HG03135 (cell line): ENCODE results near the gene BTNL9.
"Not testable (repeated sequence)": the region's sequence is repeated elsewhere in the genome, so short reads cannot be mapped to it uniquely, and the experiment has no call there.

ENCODE experiments used
- ATAC-seq: cut with Tn5 transposase; IDR thresholded peaks from one replicate; pipeline ENCODE4 v1.9.1; 2021; ENCODE audit warnings: mild to moderate bottlenecking, moderate library complexity; ENCODE audit not compliant: unreplicated experiment

BTNL9 gene

GRCh38 chr5:181042722-181043121, 2.7 kb downstream of the BTNL9 start:
- ATAC-seq: no peak

GRCh38 chr5:181043285-181044092, 3.4 kb downstream of the BTNL9 start:
- ATAC-seq: no peak

DNA sequence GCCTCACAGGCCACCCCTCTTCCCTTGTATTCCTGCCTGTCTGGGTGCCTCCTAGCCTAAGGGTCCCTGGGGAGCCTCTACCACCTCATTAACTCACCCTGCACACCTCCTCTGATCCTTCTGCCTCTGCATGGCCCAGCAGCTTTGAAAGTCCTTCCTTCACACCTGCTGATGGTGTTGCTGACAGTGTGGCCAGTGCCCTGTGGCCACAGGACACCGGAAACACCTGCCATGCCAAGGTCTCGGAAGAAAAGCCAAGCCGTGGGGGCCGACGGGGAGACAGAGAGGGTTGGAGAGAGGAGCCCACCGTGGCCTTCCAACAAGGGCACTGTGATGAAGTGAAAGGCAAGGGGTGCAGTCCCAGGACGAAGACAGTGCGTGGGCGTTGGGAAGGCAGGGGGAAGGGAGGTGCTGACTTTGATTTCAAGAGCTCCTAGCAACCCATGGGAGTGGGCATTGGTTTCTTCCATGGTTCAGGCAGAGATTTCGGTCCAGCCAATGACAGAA, 4.1 kb downstream of the BTNL9 start:
- ATAC-seq: no peak

- no peak for ATAC-seq
These were observed 4.7 kb downstream of the BTNL9 start for GRCh38 chr5:181044662-181045305.

GRCh38 chr5:181045316-181045715, 5.2 kb downstream of the BTNL9 start:
- no peak for ATAC-seq

DNA sequence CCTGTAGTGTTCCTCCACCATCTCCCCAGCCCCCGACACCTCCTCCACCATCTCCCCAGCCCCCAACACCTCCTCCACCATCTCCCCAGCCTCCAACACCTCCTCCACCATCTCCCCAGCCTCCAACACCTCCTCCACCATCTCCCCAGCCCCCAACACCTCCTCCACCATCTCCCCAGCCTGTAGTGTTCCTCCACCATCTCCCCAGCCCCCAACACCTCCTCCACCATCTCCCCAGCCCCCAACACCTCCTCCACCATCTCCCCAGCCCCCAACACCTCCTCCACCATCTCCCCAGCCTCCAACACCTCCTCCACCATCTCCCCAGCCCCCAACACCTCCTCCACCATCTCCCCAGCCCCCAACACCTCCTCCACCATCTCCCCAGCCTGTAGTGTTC, 5.8 kb downstream of the BTNL9 start:
- ATAC-seq: not testable (repeated sequence)

DNA sequence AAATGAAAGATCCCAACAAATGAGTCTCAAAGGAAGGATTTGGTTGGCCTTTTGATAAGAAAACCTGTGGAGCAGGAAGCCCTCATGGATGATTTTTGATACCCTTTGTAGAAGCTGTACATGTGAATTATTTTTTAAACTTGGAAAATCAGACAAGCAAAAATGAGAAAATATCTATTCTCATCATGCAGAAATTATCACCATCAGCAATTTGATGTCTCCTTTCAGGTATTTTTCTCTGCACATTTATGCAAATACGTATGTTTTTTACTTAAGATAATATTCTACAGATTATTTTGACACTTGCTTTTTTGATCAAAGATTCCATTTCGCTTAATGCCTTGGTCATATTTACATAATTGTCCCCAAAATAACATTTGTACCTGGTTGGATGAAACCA, 7.2 kb downstream of the BTNL9 start:
- ATAC-seq: no peak

GRCh38 chr5:181047921-181048320, 7.9 kb downstream of the BTNL9 start:
- no peak for ATAC-seq

DNA sequence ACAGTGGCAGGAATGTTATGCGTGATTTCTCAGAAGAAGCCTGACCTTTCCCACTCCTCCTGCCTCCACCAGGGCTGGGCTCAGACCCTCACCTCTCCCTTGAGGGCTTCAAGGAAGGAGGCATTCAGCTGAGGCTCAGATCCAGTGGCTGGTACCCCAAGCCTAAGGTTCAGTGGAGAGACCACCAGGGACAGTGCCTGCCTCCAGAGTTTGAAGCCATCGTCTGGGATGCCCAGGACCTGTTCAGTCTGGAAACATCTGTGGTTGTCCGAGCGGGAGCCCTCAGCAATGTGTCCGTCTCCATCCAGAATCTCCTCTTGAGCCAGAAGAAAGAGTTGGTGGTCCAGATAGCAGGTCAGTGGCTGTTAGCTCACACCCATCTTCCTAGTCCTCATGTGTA, 9.9 kb downstream of the BTNL9 start:
- ATAC-seq: no peak

GRCh38 chr5:181051841-181052671, 12.0 kb downstream of the BTNL9 start:
- ATAC-seq: no peak

DNA sequence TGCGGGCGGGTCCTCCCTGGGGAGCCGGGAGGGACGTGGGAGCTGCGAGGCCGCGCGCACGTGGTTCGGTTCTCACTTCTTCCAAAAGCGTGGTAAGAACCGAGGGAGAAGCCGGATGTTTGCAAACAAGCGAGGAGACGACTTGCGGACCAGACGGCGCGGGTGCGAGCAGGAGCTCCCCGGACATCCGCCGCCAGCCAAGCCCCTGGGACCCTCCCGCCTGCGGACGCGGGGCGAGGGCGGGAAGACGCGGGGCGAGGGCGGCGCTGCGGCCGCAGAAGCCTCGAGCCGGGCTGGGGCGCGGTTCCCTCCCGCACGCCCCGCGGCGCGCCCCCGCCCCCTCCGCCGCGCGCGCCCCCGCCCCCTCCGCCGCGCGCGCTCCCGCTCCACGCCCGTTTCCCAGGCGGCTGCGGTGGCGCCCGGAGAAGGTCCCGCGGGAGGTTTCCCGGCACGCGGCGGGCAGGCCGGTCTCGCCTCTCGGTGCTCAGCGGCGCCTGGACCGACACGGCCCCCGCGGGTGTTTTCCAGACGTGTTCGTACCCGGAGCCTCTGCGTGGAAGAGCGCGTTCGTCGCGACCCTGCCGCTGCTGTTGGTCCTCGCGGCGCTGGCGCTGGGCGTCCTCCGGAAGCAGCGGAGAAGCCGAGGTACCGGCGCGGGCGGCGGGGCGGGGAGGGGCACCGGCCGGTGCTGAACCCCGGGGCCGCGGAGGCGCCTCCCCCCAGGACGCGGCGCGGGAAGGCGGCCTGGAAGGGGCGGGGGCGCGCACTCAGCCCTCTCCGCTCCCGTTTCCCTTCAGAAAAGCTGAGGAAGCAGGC, 12.8 kb downstream of the BTNL9 start:
- no peak for ATAC-seq

GRCh38 chr5:181053488-181054121, 13.5 kb downstream of the BTNL9 start:
- no peak for ATAC-seq

DNA sequence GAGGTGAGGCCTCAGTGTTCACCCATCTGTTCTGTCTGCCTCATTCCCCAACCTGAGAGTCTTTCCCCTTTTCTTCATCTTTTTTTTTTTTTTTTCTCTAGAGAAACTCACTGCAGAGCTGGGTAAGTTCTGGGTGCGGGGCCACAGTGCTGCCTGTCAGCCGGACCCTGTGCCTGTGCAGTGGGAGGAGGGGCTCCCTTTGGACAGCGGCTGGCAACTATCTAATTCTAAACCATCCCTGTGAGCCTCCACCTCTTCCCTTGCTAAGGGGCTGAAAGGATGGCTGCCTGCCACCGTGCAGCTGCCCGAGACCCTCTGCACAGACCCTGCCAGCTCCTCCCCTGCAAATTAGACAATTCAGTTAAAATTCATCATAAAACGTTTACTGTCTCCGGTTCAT, 14.1 kb downstream of the BTNL9 start:
- no peak for ATAC-seq

DNA sequence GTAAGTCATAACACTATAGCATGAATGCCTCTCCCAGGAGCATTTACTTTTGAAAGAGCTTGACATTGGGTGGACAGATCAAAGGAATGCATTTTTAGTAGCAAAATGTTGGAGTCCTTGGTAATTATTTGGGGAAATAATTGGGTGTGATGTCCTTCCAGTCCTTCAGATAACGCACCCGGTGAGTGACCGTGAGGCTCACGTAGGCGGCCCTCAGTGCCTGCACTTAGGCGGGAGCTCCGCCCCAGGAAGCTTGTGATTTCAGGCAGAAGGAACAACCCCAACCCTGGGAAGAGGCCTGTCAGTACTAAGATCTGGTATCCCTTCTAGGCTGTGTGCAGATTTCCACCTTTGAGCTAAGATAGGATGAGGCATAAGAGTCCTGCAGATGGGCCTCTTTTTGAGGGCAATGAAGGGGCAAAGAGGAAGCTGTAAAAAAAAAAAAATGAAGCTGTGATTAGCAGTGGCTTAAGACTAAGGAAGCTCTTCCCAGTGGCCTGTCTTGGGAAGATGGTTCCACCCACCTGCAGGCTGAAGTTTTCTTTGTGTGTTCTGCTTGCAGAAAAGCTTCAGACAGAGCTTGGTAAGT, 14.9 kb downstream of the BTNL9 start:
- ATAC-seq: no peak

GRCh38 chr5:181056431-181056830, 16.4 kb downstream of the BTNL9 start:
- ATAC-seq: no peak

DNA sequence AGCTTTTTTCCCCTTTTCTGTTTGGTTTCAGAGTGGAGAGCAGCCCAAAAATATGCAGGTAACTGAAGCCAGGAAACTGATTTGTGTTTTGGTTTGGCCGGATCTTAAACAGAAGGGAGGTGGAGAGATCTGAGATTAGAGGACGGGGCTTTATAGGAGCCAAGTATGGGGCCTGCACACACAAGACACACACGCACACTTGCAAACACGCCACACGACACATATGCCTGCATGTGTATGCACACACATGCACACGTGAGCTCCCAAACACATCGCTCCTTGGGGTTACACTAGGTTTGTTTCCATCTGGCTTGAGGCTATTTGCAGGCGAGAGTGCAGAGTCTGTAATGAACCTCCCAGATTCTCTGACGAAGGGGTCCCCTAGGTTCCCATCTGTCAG, 18.3 kb downstream of the BTNL9 start:
- ATAC-seq: no peak

- no peak for ATAC-seq
These were observed 18.8 kb downstream of the BTNL9 start for GRCh38 chr5:181058786-181059296.

- ATAC-seq: no peak
These were observed 19.5 kb downstream of the BTNL9 start for GRCh38 chr5:181059297-181060230.

- no peak for ATAC-seq
These were observed 20.1 kb downstream of the BTNL9 start for GRCh38 chr5:181060231-181060590.
